NCI-H2196 treated with DMSO at 0.1 percent for 48 hours (cell line): ENCODE data around the gene KLHL18.
"Not testable (repeated sequence)": the region's sequence is repeated elsewhere in the genome, so short reads cannot be mapped to it uniquely, and the experiment has no call there.

ENCODE experiments used
- DNase-seq: peaks from one replicate; lab custom pipeline; 2025; ENCODE audit not compliant: unreplicated experiment; lab: John Stamatoyannopoulos, UW

Gene KLHL18

GRCh38 chr3:47359323-47359722, 76.6 kb downstream of the KLHL18 start:
- no peak for DNase-seq

- not testable (repeated sequence) for DNase-seq
These were observed 77.4 kb downstream of the KLHL18 start for GRCh38 chr3:47360110-47360517.

- no peak for DNase-seq
These were observed 80.0 kb downstream of the KLHL18 start for GRCh38 chr3:47362701-47363100.

DNA sequence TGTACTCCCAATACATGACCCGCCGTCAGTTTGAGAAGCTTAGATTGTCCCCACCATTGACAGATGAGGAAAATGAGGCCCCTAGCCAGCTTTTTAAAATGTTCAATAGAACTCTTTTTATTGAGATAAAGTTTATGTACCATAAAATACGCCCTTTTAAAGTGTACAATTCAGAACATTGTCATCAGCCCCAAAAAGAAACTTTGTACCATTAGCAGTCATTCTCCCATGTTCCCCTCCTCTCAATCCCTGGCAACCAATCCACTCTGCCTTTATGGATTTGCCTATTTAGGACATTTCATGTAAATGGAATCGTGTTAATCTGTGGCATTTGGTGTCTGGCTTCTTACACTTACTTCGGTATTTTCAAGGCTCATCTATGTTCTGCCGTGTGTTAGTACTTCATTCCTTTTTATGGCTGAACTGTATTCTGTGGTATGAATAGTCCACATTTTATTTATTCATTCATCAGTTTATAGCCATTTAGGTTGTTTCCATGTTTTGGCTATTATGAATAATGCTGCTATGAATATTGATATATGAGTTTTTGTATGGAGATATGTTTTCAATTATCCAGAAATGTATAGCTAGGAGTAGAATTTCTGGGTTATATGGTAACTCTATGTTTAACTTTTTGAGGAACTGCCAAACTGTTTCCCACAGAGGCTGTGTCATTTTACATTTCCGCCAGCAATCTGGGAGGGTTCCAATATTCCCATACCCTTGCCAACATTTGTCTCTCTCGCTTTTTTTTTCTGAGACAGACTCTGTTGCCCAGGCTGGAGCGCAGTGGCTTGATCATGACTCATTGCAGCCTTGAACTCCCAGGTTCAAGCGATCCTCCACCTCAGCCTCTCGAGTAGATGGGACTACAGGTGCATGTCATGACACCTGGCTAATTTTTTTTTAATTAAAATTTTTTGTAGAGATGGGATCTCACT, 82.7 kb downstream of the KLHL18 start:
- DNase-seq = no peak

DNA sequence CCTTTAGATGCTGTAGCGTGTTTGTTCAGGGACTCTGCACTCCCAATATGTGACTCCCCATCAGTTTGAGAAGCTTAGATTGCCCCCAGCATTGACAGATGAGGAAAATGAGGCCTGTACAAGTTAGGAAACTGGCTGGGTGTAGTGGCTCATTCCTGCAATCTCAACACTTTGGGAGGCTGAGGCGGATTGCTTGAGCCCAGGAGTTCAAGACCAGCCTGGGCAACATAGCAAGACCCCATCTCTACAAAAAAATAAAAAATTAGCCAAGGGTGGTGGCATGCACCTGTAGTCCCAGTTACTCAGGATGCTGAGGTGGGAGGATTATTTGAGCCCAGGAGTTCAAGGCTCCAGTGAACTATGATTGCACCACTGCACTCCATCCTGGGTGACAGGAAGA, 84.1 kb downstream of the KLHL18 start:
- DNase-seq = no peak

DNA sequence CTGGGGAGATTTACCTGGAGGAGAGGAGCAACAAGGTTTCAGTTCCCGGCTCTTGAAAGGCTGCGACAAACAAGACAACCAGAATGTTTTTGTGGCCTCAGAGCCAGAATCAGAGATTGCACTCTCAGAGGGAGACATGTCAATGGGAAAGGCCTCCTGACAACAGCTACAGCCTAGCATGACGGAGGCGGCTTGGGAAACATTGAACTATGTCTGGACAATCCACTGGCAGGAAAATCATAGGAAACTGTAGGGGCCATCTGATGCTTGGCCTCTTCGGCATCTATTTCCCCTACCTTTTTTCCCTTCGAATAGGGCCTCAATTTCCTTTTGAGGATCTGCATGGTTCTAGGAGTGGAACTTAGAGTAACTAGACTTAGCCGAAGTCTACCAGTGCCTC, 84.9 kb downstream of the KLHL18 start:
- DNase-seq = no peak

- not testable (repeated sequence) for DNase-seq
These were observed 87.3 kb downstream of the KLHL18 start for GRCh38 chr3:47370020-47370419.

DNA sequence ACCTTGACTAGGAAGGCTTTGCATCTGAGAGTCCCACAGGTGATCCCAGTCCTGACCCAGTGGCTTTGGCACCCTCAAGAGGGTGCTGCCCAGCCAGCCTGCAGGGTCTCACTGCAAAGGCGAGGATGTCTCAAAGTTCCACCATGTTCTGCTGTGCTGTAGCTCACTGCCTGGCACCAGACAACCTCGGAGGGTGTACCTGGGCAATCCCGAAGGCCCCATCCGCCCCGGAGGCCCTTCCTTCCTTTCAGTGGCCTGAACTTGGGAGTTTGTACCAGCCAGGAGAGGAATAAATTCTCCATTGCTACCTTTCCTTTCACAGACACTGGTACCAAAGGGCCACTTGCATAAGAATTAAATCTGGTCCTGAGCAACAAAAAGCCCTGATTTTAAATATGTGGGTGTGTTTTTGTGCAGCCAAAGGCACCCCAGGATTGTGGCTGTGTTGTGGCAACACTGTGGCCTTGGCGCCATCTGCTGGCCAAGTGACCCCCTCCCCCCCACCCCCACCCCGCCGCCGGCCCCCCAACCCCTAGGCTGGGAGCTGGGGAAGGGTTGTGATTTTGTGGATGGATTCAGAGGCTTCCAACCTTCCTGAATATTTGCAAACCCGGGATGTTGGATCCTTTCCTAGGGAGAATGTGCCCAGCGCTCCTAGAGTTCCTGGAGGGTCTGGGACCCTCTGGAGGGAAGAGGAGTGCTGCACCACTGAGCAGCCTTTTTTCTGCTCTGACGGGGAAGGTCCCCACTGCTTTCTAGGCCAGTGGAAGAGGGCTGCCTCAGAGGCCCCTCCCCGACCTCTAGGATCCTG, 88.3 kb downstream of the KLHL18 start:
- DNase-seq = no peak

- DNase-seq = no peak
These were observed 91.8 kb downstream of the KLHL18 start for GRCh38 chr3:47374587-47374986.

DNA sequence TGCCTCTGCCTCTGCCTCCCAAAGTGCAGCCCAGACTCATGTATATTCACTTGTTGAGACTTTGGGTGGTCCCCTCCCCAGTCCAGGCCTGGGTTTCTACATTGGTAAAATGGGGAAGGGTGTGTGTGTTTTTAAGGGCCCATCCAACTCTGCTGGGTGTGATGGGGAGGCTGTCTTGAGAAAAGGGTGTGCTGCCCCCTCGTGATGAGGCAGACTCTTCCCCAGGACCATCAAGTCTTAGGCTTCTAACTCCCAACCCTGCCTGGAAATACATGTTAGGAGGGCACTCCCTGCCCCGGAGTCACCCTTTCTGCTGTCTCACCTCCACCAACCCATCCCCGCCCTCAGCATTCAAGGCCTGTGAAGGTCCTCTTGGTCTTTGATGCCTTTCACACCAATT, 93.6 kb downstream of the KLHL18 start:
- DNase-seq = no peak

- DNase-seq = no peak
These were observed 94.4 kb downstream of the KLHL18 start for GRCh38 chr3:47377186-47377585.

DNA sequence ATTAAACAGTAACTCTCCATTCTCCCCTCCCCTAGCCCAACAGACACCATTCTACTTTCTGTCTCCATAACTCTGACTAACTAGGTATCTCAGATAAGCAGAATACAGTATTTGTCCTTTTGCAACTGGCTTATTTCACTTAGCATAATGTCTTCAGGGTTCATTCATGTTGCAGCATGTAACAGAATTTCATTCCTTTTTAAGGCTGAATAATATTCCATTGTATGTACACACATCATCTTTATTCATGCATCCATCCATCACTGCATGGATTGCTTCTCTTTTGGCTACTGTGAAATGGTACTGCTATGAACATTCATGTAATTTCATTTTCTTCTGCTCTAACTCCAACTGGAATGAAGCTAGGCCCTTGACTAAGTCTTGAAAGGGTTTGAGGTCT, 96.1 kb downstream of the KLHL18 start:
- no peak for DNase-seq

- no peak for DNase-seq
These were observed 96.7 kb downstream of the KLHL18 start for GRCh38 chr3:47379411-47379899.

DNA sequence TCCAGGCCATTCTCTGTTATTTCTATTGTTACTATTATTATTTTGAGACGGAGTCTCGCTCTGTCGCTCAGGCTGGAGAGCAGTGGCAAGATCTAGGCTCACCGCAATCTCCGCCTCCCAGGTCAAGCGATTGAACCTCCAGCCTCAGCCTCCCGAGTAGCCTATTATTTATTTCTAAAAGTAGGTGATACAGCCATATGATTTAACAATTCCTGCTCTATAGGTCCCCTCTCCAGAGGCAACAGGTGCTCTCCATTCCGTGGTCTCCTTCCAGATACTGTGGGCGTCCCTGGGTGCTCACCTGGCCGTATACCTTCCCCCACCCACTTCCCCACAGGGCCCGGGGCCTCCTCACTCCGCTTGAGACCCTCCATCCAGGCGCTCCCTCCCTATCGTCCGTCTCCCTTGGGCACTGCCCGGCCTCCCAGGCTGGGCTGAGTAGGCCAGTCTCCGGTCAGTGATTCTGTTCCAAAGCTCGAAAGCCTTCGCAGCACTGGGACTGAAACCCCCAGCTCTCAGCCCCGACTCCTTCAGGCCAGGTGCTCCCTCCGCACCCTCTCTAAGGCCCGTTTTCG, 97.4 kb downstream of the KLHL18 start:
- DNase-seq = no peak

- DNase-seq = peak; percentile 85
These were observed 98.0 kb downstream of the KLHL18 start, which contains the start of gene PTPN23 for GRCh38 chr3:47380601-47381316. Gene PTPN23 (plus strand): TSS chr3:47381021. CDS start chr3:47381097, 76 bp downstream.

DNA sequence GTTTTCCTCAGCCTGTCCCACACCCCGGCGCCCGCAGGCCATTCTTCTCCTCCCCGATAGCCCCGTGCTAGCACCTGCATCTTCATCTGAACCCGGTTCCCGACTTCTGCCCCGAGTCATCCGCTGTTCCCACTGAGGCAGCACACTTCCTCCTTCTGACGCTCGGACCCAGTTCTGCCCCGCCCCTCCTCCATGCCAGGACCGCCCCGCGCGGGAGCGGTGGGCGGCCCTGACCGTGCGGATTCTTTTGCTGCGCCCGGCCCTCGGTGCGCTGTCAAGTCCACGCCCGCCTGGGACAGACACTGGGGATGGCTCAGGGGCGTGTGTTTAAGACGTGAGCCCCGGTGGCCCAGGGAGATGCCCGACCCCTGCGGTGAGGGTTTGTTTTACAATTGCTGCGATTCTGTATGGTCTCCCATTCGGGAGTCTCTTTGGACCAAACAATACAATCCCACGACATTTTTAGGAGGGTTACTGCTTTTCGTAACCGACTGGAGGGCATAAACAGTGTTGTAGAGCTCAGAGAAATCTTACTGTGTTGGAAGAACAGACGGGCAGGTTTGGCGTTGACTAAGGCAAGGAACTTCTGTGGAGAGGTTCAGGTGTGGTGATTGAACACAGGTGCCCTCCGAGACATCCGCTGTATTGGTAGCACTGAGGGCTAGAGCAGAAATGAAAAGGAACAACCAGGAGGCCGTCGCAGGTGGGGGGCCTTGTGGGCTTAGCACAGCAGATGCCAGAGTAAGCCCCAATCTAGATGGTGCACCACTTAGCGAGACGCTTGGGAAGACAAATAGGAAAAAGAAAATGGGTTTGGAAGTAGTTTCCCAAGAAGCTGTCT, 98.8 kb downstream of the KLHL18 start:
- DNase-seq = peak; percentile 33

DNA sequence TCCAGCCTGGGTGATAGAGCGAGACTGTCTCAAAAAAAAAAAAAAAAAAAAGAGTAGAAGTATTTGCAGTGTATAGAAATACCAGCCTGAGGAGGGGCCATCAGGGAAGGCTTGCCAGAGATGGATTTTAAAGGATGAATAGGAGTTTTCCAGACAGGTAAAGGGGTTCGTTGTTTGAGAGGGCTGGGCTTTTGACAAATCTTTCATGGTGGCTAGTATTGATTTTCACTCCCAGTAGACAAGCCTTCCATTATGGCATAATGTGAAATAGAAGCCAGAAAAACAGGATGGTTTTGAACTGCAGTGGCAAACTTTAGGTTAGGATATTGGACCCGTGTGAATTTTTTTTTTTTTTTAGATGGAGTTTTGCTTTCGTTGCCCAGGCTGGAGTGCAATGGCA, 101.7 kb downstream of the KLHL18 start:
- no peak for DNase-seq

DNA sequence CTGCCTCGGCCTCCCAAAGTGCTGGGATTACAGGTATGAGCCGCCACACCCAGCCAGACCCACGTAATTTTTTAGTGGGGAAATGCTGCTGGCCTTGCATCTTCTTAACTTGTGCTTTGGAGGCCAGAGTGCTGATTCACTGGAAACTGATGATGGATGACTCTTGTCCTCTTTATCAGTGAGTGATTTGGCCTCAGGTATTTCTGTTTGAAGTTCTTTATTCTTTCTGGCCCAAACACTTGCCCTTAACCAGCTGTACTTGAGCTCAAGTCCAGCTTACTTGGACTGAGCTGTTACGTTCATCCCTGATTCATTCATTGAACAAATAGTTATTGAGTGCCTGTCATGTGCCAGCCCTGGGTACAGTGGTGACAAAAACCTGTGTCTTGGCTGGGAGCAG, 102.3 kb downstream of the KLHL18 start:
- DNase-seq = no peak

DNA sequence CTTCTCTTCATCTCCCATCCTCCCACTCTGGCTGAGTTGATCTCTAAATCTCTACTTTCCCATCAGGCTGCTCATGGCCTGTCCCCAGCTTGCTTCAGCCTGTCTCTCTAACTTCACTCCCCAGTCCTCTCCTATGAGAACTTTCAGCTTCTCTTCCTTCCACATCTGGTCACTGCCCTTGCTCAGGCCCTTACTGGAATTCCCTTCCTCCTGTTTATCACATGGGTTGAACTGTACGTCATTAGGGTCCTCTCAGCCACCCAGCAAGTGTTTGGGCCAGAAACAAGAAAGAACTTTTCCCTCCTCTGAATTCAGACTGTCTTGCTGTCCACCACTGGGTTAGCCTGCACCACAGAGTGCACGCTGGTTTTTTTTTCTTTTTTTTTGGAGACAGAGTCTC, 103.1 kb downstream of the KLHL18 start:
- DNase-seq = no peak

DNA sequence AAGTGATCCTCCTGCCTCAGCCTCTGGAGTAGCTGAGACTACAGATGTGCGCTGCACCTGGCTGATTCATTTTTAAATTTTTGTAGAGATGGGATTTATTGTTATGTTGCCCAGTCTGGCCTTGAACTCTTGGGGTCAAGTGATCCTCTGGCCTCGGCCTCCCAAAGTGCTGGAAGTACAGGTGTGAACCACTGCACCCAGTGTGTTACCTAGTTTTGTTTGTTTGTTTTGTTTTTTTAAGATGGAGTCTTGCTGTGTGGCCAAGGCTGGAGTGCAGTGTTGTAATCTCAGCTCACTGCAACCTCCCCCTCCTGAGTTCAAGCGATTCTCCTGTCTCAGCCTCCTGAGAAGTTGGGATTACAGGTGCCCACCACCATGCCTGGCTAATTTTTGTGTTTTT, 110.2 kb downstream of the KLHL18 start:
- no peak for DNase-seq
